Measurements from ENCODE around the gene GIPC1.

- TF ChIP-seq POLR2A (IDR thresholded peaks at IDR 0.05) (no peak), CTCF (IDR thresholded peaks at IDR 0.05) (no peak)
These were observed 7.4 kb upstream of the GIPC1 start for GRCh38 chr19:14503285-14503684.

All from ovary (tissue), 3 donors.